SK-N-SH treated with all-trans-retinoic acid at 6 μM for 48 hours (cell line): ENCODE measurements around the gene SOX8.

Source experiments
- BACH2 ChIP-seq: fragments of 250-450 bp; sonication (Bioruptor Pico); IDR thresholded peaks from 2 replicates; pipeline ENCODE4 v1.9.0; 2021; ENCODE audit warnings: mild to moderate bottlenecking, borderline replicate concordance
- CSDC2 ChIP-seq: fragments of 250-450 bp; sonication (Bioruptor Pico); IDR thresholded peaks from 2 replicates; pipeline ENCODE4 v1.5.0; 2020; ENCODE audit warnings: mild to moderate bottlenecking, moderate library complexity
- OSR1 ChIP-seq: fragments of 250-450 bp; sonication (Bioruptor Pico); IDR thresholded peaks from 2 replicates; pipeline ENCODE4 v1.8.0; 2022; ENCODE audit warnings: moderate library complexity, mild to moderate bottlenecking, inconsistent platforms
- RARB ChIP-seq: fragments of 250-450 bp; sonication (Bioruptor Pico); IDR thresholded peaks from 2 replicates; pipeline ENCODE4 v1.8.0; 2021; ENCODE audit warnings: mild to moderate bottlenecking, moderate library complexity
- SNAI2 ChIP-seq: fragments of 250-450 bp; sonication (Bioruptor Pico); IDR thresholded peaks from 2 replicates; pipeline ENCODE4 v1.5.0; 2020; ENCODE audit warnings: mild to moderate bottlenecking, moderate library complexity
- TCF4 ChIP-seq: fragments of 250-450 bp; sonication (Bioruptor Pico); IDR thresholded peaks from 2 replicates; pipeline ENCODE4 v1.8.0; 2021; ENCODE audit warnings: mild to moderate bottlenecking, moderate library complexity, borderline replicate concordance
- TOX ChIP-seq: fragments of 250-450 bp; sonication (Bioruptor Pico); IDR thresholded peaks from 2 replicates; pipeline ENCODE4 v1.8.0; 2021; ENCODE audit warnings: mild to moderate bottlenecking, moderate library complexity, borderline replicate concordance
- ZFP3 ChIP-seq: fragments of 250-450 bp; sonication (Bioruptor Pico); IDR thresholded peaks from 2 replicates; pipeline ENCODE4 v1.5.0; 2020; ENCODE audit warnings: mild to moderate bottlenecking, moderate library complexity
- ZFP30 ChIP-seq: fragments of 450-650 bp; formaldehyde crosslinking; IDR thresholded peaks from 2 replicates; pipeline ENCODE4 v1.5.0; 2022; ENCODE audit warnings: mild to moderate bottlenecking, moderate library complexity
- ZNF8 ChIP-seq: fragments of 450-650 bp; formaldehyde crosslinking; IDR thresholded peaks from 2 replicates; pipeline ENCODE4 v1.5.0; 2020; ENCODE audit warnings: mild to moderate bottlenecking, moderate library complexity
- TF ChIP-seq, protein P1 (sequence below): fragments of 250-450 bp; sonication (Bioruptor Pico); IDR thresholded peaks from 2 replicates; pipeline ENCODE4 v1.8.0; 2021; ENCODE audit warnings: low read depth, mild to moderate bottlenecking, moderate library complexity, borderline replicate concordance
- TF ChIP-seq, protein P2 (sequence below): fragments of 250-450 bp; sonication (Bioruptor Pico); IDR thresholded peaks from 2 replicates; pipeline ENCODE4 v1.8.0; 2020; ENCODE audit warnings: mild to moderate bottlenecking, moderate library complexity, borderline replicate concordance
- TF ChIP-seq, protein P3 (sequence below): fragments of 250-450 bp; sonication (Bioruptor Pico); IDR thresholded peaks from 2 replicates; pipeline ENCODE4 v1.5.0; 2020; ENCODE audit warnings: mild to moderate bottlenecking, moderate library complexity

DNA sequence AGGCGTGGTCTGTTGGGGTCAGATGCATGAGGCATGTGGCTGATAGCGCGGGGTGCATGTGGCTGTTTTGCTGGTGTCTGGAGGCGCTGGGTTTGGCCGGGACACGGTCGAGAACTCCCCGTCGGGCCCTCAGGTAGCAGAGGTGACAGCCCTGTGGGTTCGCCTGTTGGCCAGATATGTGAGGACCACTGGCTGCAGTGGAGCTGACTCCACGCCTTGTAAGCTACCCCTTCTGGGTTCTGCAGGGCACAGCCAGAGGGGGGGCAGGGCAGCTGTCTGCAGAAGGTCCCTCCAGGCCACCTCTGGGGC, 38.5 kb downstream of the SOX8 start:
- TF ChIP-seq, protein P1, sequence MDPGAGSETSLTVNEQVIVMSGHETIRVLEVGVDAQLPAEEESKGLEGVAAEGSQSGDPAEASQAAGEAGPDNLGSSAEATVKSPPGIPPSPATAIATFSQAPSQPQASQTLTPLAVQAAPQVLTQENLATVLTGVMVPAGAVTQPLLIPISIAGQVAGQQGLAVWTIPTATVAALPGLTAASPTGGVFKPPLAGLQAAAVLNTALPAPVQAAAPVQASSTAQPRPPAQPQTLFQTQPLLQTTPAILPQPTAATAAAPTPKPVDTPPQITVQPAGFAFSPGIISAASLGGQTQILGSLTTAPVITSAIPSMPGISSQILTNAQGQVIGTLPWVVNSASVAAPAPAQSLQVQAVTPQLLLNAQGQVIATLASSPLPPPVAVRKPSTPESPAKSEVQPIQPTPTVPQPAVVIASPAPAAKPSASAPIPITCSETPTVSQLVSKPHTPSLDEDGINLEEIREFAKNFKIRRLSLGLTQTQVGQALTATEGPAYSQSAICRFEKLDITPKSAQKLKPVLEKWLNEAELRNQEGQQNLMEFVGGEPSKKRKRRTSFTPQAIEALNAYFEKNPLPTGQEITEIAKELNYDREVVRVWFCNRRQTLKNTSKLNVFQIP: no peak
- TF ChIP-seq TCF4 (no peak), BACH2 (CRISPR knock-in tag) (no peak), TOX (CRISPR knock-in tag) (no peak), ZFP30 (CRISPR knock-in tag) (no peak), ZFP3 (CRISPR knock-in tag) (no peak), CSDC2 (CRISPR knock-in tag) (no peak), SNAI2 (CRISPR knock-in tag) (no peak), RARB (CRISPR knock-in tag) (no peak), ZNF8 (CRISPR knock-in tag) (no peak), OSR1 (CRISPR knock-in tag) (no peak)
- TF ChIP-seq, protein P2, sequence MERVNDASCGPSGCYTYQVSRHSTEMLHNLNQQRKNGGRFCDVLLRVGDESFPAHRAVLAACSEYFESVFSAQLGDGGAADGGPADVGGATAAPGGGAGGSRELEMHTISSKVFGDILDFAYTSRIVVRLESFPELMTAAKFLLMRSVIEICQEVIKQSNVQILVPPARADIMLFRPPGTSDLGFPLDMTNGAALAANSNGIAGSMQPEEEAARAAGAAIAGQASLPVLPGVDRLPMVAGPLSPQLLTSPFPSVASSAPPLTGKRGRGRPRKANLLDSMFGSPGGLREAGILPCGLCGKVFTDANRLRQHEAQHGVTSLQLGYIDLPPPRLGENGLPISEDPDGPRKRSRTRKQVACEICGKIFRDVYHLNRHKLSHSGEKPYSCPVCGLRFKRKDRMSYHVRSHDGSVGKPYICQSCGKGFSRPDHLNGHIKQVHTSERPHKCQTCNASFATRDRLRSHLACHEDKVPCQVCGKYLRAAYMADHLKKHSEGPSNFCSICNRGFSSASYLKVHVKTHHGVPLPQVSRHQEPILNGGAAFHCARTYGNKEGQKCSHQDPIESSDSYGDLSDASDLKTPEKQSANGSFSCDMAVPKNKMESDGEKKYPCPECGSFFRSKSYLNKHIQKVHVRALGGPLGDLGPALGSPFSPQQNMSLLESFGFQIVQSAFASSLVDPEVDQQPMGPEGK (CRISPR knock-in tag): no peak
- TF ChIP-seq, protein P3, sequence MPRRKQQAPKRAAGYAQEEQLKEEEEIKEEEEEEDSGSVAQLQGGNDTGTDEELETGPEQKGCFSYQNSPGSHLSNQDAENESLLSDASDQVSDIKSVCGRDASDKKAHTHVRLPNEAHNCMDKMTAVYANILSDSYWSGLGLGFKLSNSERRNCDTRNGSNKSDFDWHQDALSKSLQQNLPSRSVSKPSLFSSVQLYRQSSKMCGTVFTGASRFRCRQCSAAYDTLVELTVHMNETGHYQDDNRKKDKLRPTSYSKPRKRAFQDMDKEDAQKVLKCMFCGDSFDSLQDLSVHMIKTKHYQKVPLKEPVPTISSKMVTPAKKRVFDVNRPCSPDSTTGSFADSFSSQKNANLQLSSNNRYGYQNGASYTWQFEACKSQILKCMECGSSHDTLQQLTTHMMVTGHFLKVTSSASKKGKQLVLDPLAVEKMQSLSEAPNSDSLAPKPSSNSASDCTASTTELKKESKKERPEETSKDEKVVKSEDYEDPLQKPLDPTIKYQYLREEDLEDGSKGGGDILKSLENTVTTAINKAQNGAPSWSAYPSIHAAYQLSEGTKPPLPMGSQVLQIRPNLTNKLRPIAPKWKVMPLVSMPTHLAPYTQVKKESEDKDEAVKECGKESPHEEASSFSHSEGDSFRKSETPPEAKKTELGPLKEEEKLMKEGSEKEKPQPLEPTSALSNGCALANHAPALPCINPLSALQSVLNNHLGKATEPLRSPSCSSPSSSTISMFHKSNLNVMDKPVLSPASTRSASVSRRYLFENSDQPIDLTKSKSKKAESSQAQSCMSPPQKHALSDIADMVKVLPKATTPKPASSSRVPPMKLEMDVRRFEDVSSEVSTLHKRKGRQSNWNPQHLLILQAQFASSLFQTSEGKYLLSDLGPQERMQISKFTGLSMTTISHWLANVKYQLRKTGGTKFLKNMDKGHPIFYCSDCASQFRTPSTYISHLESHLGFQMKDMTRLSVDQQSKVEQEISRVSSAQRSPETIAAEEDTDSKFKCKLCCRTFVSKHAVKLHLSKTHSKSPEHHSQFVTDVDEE (CRISPR knock-in tag): no peak
